HFFc6 (cell line): Measurements from ENCODE around the gene ABTB2. TPM values are rescaled to one million over a fixed set of nuclear protein-coding genes. Genes with fewer than 3 reads are reported as not detected.
A peak's percentile ranks its signal among the peaks of the same experiment; 100 is the strongest.

Experiments used
- DNase-seq: peaks from one replicate; pipeline ENCODE4 v3.0.0-alpha.2; 2018
- H3K27ac Mint-ChIP-seq: 2 replicates; pipeline ENCODE4 v1.8.0; 2020; ENCODE audit warnings: mild to moderate bottlenecking, mixed read lengths
- H3K27me3 Mint-ChIP-seq: 2 replicates; pipeline ENCODE4 v1.8.0; 2021; ENCODE audit warnings: mild to moderate bottlenecking, moderate library complexity, mixed read lengths; ENCODE audit not compliant: insufficient read depth
- H3K36me3 Mint-ChIP-seq: 2 replicates; pipeline ENCODE4 v1.8.0; 2021; ENCODE audit warnings: low read depth, mixed read lengths
- H3K4me1 Mint-ChIP-seq: 2 replicates; pipeline ENCODE4 v1.8.0; 2020; ENCODE audit warnings: low read depth, mixed read lengths
- H3K4me3 Mint-ChIP-seq: 2 replicates; pipeline ENCODE4 v1.8.0; 2020; ENCODE audit warnings: mild to moderate bottlenecking, moderate library complexity, mixed read lengths
- H3K9me3 Mint-ChIP-seq: 2 replicates; pipeline ENCODE4 v1.8.0; 2020; ENCODE audit warnings: mild to moderate bottlenecking, mixed read lengths
- total RNA-seq, 6 experiments: library from RNA; stranded (reverse); fragmentation: NEBNext Ultra II Directional; extraction: Animal tissue kit (Norgen Biotek cat#: 25700); gene quantifications; 2 replicates in 1 of 6; 3 replicates in 5 of 6; pipeline ENCODE4 v1.2.3, GENCODE V29; 2021
- TF ChIP-seq, protein P1 (sequence below): fragments of 200-600 bp; sonication (generic); IDR thresholded peaks from 2 replicates; pipeline ENCODE4 v1.5.0; 2021; ENCODE audit warnings: antibody characterized with exemption, mild to moderate bottlenecking

ABTB2 gene
- total RNA-seq, 6 experiments from 2014 or later = 2.5 to 3.6 (median 2.8) TPM

DNA sequence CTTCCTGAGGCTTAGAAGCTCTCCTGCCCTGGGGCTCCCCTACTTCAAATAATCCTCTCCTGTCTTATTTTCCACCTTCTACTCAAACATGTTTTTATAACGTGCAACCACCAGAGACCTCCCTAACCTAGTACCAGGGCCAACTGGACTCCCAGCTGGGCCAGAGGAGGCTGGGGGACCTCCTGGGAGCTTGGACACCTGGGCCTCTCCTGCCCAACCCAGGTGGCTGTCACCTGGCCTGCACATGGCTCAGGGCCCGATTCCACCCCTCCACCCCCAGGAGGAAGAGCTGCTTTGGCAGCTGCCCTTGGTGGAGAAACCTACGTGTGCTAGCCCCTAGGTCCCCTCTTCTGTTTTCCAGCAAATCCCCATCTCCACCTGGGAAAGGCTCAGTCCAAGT, 105.2 kb downstream of the ABTB2 start:
- no peaks in the 10 kb centered on the region for H3K36me3 Mint-ChIP-seq
- no peaks in the 10 kb centered on the region for H3K9me3 Mint-ChIP-seq
- TF ChIP-seq, protein P1, sequence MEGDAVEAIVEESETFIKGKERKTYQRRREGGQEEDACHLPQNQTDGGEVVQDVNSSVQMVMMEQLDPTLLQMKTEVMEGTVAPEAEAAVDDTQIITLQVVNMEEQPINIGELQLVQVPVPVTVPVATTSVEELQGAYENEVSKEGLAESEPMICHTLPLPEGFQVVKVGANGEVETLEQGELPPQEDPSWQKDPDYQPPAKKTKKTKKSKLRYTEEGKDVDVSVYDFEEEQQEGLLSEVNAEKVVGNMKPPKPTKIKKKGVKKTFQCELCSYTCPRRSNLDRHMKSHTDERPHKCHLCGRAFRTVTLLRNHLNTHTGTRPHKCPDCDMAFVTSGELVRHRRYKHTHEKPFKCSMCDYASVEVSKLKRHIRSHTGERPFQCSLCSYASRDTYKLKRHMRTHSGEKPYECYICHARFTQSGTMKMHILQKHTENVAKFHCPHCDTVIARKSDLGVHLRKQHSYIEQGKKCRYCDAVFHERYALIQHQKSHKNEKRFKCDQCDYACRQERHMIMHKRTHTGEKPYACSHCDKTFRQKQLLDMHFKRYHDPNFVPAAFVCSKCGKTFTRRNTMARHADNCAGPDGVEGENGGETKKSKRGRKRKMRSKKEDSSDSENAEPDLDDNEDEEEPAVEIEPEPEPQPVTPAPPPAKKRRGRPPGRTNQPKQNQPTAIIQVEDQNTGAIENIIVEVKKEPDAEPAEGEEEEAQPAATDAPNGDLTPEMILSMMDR = no peak
- H3K4me1 Mint-ChIP-seq = peaks cover 33% of the 10 kb centered on the region
- H3K27me3 Mint-ChIP-seq = peaks cover 11% of the 10 kb centered on the region
- no peak overlapping the region for H3K4me3 Mint-ChIP-seq
- no peak for DNase-seq
- no peak overlapping the region for H3K27ac Mint-ChIP-seq

DNA sequence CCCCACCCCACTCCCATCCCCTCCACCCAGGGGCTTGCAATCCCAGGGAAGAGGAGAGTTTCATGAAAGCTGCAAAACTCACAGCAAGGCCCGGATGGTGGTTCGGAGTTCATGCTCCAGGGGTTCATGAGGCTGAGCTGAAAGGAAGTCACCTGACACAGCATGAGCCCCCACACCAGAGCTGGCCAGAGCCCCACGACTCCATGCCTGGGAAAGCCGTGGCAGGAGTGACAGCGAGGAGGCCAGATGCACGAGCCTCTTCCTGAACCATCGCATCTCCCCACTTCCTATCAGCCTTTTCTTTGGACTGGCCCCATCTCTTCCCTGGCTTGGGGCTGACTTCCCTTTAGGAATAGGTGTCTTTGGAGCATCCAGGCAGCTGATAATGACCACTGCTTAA, 105.8 kb downstream of the ABTB2 start:
- H3K27ac Mint-ChIP-seq = peak overlapping the region; percentile 70
- H3K9me3 Mint-ChIP-seq = no peaks in the 10 kb centered on the region
- peaks cover 10% of the 10 kb centered on the region for H3K27me3 Mint-ChIP-seq
- no peak overlapping the region for H3K4me3 Mint-ChIP-seq
- H3K36me3 Mint-ChIP-seq = no peaks in the 10 kb centered on the region
- TF ChIP-seq, protein P1 = no peak
- H3K4me1 Mint-ChIP-seq = peaks cover 33% of the 10 kb centered on the region
- DNase-seq = no peak

DNA sequence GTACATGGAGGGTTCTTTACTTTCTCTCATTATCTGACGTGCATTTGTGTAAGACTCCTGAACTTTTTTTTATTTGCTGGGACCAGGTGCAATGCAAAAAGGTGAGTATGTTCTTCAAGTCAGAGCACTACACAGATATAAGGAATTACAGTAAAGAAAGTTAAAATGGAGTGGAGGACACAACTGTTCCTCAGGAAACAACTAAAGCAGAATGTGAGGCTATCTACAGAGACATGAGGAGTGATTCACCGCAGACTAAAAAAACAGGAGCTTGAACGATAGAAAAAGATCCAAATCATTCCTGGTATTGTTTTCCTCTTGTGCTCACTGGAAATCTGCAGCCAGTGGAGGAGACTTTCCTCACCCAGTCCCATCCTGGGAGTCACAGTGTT, 106.2 kb downstream of the ABTB2 start:
- peaks cover 7% of the 10 kb centered on the region for H3K27me3 Mint-ChIP-seq
- DNase-seq = peak; percentile 35
- H3K4me1 Mint-ChIP-seq = peaks cover 33% of the 10 kb centered on the region
- TF ChIP-seq, protein P1 = no peak
- H3K9me3 Mint-ChIP-seq = no peaks in the 10 kb centered on the region
- H3K27ac Mint-ChIP-seq = peak overlapping the region; percentile 70
- no peaks in the 10 kb centered on the region for H3K36me3 Mint-ChIP-seq
- H3K4me3 Mint-ChIP-seq = peak overlapping the region; percentile 32

DNA sequence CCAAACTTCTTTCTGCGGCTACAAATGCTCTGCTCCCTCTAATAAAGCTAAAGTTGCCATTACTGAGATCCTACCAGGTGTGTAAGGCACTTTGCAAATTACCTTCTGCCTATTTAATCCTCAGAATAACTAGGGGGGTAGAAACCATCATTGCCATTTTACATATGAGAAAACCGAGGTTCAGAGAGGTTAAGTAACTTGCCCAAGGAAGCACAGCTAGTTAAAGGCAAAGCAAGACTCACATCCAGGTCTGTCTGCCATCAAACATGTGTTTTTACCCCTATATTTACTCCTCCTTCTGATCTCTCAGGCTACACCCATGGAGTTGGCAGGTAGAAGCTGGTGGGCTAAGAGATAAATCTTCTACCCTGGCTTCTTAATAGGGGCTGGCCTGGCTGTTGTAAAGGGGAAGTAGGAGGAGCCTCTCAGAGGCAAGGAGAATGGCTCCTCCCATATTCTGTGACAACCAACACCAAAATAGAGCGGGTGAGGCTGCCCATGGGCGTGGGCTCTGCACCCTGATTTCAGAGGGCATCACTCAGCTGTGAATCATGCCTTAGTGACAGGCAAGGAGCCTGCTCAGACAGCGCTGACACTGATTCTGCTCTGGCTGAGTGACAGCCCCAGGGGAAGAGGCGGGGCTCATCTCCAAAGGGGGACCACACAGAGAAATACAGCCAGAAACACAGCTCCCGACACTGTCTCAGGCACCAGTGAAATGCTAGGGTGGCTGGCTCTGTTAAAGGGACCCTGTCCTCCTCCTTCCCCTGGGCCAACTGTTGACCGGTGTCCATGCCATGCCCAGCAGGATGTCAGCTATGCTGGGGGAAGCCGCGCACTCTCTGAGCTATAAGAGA, 106.8 kb downstream of the ABTB2 start:
- peak overlapping the region; percentile 32 for H3K4me3 Mint-ChIP-seq
- no peaks in the 10 kb centered on the region for H3K9me3 Mint-ChIP-seq
- DNase-seq = peak; percentile 8
- peaks cover under 1% of the 10 kb centered on the region; the same call in 1 of the 2 replicates for H3K27me3 Mint-ChIP-seq
- TF ChIP-seq, protein P1 = no peak
- H3K4me1 Mint-ChIP-seq = peaks cover 33% of the 10 kb centered on the region
- no peaks in the 10 kb centered on the region for H3K36me3 Mint-ChIP-seq
- H3K27ac Mint-ChIP-seq = peak overlapping the region; percentile 70

DNA sequence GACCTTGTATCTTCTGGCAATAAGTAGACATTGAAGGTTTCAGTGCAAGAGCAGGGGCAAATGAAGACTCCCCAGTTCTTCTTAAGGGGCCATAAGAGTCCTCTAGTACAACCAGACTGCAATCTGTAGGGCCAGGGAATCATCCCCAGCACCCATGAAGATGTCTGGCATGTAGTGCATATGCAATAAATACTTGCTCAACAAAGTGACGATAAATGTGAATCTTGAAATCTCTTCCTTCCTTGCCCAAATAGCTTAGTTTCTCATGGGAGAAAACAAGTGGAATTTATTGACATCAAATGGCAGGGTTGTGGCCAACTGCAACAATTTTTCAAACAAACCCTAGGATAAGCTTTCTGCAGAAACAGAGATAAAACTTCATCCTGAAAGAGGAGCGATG, 107.6 kb downstream of the ABTB2 start:
- no peak for DNase-seq
- Mint-ChIP-seq H3K4me3 (no peak overlapping the region), H3K9me3 (no peaks in the 10 kb centered on the region), H3K27me3 (no peaks in the 10 kb centered on the region; the same call in 1 of the 2 replicates), H3K36me3 (no peaks in the 10 kb centered on the region), H3K4me1 (peaks cover 33% of the 10 kb centered on the region), H3K27ac (no peak overlapping the region)
- TF ChIP-seq, protein P1 = no peak
